HepG2 (cell line): Measurements from ENCODE around the gene TRMT2A. TPM values are rescaled to one million over a fixed set of nuclear protein-coding genes. Genes with fewer than 3 reads are reported as not detected.

Experiments used
- ARNT2 ChIP-seq: sonication (generic); formaldehyde crosslinking; IDR thresholded peaks from 2 replicates; pipeline ENCODE4 v1.8.0; 2022; ENCODE audit warnings: mild to moderate bottlenecking, low read depth, missing genetic modification reagents, moderate library complexity
- JUND ChIP-seq: sonication (generic); formaldehyde crosslinking; IDR thresholded peaks from 2 replicates; pipeline ENCODE4 v1.8.0; 2022; ENCODE audit warnings: mild to moderate bottlenecking, missing genetic modification reagents
- POGZ ChIP-seq: sonication (generic); formaldehyde crosslinking; IDR thresholded peaks from 2 replicates; pipeline ENCODE4 v1.4.0; 2020; ENCODE audit warnings: mild to moderate bottlenecking, missing genetic modification reagents
- ZIK1 ChIP-seq: sonication (generic); formaldehyde crosslinking; IDR thresholded peaks from 2 replicates; pipeline ENCODE4 v1.5.0; 2020; ENCODE audit warnings: mild to moderate bottlenecking, low read depth, missing genetic modification reagents, borderline replicate concordance
- ZNF598 ChIP-seq: sonication (generic); formaldehyde crosslinking; IDR thresholded peaks from 2 replicates; pipeline ENCODE4 v1.5.1; 2020; ENCODE audit warnings: mild to moderate bottlenecking, missing genetic modification reagents, borderline replicate concordance
- ZNF660 ChIP-seq: sonication (generic); formaldehyde crosslinking; IDR thresholded peaks from 2 replicates; pipeline ENCODE4 v1.5.1; 2020; ENCODE audit warnings: mild to moderate bottlenecking, low read depth, missing genetic modification reagents, borderline replicate concordance
- polyA plus RNA-seq, 8 experiments: library from polyadenylated mRNA; depleted of rRNA in 3 of 8; stranded (reverse) in 7 of 8; unstranded in 1 of 8; fragments of >200 nt; fragmentation: Illumina TruSeq in 4 of 8; extraction: Trizol in 4 of 8; gene quantifications; 2 replicates each; pipeline versions ENCODE4 v1.2.1 to v1.2.3, GENCODE V29; 2011 to 2016; ENCODE audit warnings: low read depth in 4 of 8, missing spikeins in 1 of 8, mixed read lengths in 1 of 8; ENCODE audit not compliant: insufficient read depth in 1 of 8
- total RNA-seq, 5 experiments: library from RNA; depleted of rRNA; stranded (reverse); fragments of >200 nt; fragmentation: Illumina TruSeq; extraction: Trizol; gene quantifications; 2 replicates each; pipeline ENCODE4 v1.2.3, GENCODE V29; 2016; ENCODE audit warnings: low read depth in 1 of 5
- TF ChIP-seq, protein P1 (sequence below), 2 experiments: sonication (generic) in 1 of 2; formaldehyde crosslinking in 1 of 2; IDR thresholded peaks; 2 replicates each; pipeline versions ENCODE4 v1.4.0 to v1.6.1; 2016 to 2020; ENCODE audit warnings: borderline replicate concordance in 1 of 2, low read depth in 1 of 2, mild to moderate bottlenecking in 1 of 2, missing genetic modification reagents in 1 of 2
- TF ChIP-seq, protein P2 (sequence below): sonication (generic); formaldehyde crosslinking; IDR thresholded peaks from 2 replicates; pipeline ENCODE4; 2020; ENCODE audit warnings: missing genetic modification reagents, mild to moderate bottlenecking, borderline replicate concordance
- TF ChIP-seq, protein P3 (sequence below): sonication (generic); formaldehyde crosslinking; IDR thresholded peaks from 2 replicates; pipeline ENCODE4 v1.4.0; 2020; ENCODE audit warnings: missing genetic modification reagents, mild to moderate bottlenecking, borderline replicate concordance
- TF ChIP-seq, protein P4 (sequence below): sonication (generic); formaldehyde crosslinking; IDR thresholded peaks from 2 replicates; pipeline ENCODE4 v1.5.0; 2020; ENCODE audit warnings: mild to moderate bottlenecking, missing genetic modification reagents, borderline replicate concordance

Gene TRMT2A
- total and polyA plus RNA-seq, 2 of the 13 experiments (the other 11 are each of a cell fraction or from before 2014, with no cell fraction given), result 24.0 to 30.3 TPM

DNA sequence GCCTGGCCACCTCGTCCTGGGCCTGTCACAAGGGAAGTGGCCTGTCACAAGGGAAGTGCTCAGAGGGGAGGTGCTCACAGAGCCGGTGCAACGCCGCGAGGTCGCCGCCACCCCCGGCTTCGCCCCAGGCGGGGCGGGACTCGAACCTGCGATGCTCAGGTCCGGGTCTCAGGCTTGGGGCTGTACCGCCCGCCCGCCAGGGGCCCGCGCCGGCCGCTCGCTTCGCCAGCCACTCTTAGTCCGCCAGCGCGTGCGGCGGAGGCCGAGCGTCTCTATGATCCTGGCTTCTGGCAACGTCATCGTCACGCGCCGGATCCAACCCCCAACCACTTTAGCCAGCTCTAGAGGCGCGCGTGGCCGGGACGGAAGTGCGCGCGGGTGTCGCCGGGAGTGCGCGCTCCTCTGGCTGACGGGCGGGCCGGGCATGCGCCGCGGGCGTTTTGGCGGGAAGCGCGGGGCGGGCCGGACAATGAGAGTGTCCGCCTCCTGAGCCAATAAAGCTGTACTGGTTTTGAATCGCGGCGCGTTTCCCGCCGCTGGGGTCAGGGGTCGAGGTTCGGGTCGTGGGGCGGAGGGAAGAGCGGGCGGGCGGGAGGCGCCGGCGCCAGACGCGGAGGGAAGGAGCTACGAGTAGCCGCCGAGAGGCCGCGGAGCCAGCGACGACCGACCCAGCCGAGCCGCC lies at the start of gene TRMT2A (continued):
- TF ChIP-seq, protein P1, sequence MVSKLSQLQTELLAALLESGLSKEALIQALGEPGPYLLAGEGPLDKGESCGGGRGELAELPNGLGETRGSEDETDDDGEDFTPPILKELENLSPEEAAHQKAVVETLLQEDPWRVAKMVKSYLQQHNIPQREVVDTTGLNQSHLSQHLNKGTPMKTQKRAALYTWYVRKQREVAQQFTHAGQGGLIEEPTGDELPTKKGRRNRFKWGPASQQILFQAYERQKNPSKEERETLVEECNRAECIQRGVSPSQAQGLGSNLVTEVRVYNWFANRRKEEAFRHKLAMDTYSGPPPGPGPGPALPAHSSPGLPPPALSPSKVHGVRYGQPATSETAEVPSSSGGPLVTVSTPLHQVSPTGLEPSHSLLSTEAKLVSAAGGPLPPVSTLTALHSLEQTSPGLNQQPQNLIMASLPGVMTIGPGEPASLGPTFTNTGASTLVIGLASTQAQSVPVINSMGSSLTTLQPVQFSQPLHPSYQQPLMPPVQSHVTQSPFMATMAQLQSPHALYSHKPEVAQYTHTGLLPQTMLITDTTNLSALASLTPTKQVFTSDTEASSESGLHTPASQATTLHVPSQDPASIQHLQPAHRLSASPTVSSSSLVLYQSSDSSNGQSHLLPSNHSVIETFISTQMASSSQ (IDR thresholded peaks at IDR 0.05; ENCODE audit: low read depth), result no peak
- TF ChIP-seq, protein P1 (CRISPR knock-in tag; IDR thresholded peaks at IDR 0.05; ENCODE audit: borderline replicate concordance), result peak; percentile 87
- TF ChIP-seq ZNF598 (CRISPR knock-in tag), result no peak; the same call in 1 of the 2 replicates
- TF ChIP-seq ZIK1, result peak; percentile 94
- TF ChIP-seq, protein P2, sequence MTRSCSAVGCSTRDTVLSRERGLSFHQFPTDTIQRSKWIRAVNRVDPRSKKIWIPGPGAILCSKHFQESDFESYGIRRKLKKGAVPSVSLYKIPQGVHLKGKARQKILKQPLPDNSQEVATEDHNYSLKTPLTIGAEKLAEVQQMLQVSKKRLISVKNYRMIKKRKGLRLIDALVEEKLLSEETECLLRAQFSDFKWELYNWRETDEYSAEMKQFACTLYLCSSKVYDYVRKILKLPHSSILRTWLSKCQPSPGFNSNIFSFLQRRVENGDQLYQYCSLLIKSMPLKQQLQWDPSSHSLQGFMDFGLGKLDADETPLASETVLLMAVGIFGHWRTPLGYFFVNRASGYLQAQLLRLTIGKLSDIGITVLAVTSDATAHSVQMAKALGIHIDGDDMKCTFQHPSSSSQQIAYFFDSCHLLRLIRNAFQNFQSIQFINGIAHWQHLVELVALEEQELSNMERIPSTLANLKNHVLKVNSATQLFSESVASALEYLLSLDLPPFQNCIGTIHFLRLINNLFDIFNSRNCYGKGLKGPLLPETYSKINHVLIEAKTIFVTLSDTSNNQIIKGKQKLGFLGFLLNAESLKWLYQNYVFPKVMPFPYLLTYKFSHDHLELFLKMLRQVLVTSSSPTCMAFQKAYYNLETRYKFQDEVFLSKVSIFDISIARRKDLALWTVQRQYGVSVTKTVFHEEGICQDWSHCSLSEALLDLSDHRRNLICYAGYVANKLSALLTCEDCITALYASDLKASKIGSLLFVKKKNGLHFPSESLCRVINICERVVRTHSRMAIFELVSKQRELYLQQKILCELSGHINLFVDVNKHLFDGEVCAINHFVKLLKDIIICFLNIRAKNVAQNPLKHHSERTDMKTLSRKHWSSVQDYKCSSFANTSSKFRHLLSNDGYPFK (CRISPR knock-in tag), result peak; percentile 70; the same call in 1 of the 2 replicates
- TF ChIP-seq, protein P3, sequence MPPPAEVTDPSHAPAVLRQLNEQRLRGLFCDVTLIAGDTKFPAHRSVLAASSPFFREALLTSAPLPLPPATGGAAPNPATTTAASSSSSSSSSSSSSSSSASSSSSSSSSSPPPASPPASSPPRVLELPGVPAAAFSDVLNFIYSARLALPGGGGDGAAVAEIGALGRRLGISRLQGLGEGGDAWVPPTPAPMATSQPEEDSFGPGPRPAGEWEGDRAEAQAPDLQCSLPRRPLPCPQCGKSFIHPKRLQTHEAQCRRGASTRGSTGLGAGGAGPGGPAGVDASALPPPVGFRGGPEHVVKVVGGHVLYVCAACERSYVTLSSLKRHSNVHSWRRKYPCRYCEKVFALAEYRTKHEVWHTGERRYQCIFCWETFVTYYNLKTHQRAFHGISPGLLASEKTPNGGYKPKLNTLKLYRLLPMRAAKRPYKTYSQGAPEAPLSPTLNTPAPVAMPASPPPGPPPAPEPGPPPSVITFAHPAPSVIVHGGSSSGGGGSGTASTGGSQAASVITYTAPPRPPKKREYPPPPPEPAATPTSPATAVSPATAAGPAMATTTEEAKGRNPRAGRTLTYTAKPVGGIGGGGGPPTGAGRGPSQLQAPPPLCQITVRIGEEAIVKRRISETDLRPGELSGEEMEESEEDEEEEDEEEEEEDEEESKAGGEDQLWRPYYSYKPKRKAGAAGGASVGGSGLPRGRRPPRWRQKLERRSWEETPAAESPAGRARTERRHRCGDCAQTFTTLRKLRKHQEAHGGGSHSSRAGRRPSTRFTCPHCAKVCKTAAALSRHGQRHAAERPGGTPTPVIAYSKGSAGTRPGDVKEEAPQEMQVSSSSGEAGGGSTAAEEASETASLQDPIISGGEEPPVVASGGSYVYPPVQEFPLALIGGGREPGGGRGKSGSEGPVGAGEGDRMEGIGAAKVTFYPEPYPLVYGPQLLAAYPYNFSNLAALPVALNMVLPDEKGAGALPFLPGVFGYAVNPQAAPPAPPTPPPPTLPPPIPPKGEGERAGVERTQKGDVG (CRISPR knock-in tag), result no peak
- no peak for TF ChIP-seq JUND (CRISPR knock-in tag)
- peak; percentile 91 for TF ChIP-seq ARNT2 (CRISPR knock-in tag)
- peak; percentile 40; the same call in 1 of the 2 replicates for TF ChIP-seq POGZ (CRISPR knock-in tag)
- TF ChIP-seq ZNF660 (CRISPR knock-in tag), result no peak
- TF ChIP-seq, protein P4, sequence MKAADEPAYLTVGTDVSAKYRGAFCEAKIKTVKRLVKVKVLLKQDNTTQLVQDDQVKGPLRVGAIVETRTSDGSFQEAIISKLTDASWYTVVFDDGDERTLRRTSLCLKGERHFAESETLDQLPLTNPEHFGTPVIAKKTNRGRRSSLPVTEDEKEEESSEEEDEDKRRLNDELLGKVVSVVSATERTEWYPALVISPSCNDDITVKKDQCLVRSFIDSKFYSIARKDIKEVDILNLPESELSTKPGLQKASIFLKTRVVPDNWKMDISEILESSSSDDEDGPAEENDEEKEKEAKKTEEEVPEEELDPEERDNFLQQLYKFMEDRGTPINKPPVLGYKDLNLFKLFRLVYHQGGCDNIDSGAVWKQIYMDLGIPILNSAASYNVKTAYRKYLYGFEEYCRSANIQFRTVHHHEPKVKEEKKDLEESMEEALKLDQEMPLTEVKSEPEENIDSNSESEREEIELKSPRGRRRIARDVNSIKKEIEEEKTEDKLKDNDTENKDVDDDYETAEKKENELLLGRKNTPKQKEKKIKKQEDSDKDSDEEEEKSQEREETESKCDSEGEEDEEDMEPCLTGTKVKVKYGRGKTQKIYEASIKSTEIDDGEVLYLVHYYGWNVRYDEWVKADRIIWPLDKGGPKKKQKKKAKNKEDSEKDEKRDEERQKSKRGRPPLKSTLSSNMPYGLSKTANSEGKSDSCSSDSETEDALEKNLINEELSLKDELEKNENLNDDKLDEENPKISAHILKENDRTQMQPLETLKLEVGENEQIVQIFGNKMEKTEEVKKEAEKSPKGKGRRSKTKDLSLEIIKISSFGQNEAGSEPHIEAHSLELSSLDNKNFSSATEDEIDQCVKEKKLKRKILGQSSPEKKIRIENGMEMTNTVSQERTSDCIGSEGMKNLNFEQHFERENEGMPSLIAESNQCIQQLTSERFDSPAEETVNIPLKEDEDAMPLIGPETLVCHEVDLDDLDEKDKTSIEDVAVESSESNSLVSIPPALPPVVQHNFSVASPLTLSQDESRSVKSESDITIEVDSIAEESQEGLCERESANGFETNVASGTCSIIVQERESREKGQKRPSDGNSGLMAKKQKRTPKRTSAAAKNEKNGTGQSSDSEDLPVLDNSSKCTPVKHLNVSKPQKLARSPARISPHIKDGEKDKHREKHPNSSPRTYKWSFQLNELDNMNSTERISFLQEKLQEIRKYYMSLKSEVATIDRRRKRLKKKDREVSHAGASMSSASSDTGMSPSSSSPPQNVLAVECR (CRISPR knock-in tag), result peak; percentile 96; the same call in 1 of the 2 replicates
